HepG2 (cell line): ENCODE measurements around the gene ING1. TPM values are rescaled to one million over a fixed set of nuclear protein-coding genes. Genes with fewer than 3 reads are reported as not detected.

Experiments used
- FOSL2 ChIP-seq: sonication (generic); formaldehyde crosslinking; IDR thresholded peaks from 2 replicates; pipeline ENCODE4 v1.4.0; 2020; ENCODE audit warnings: missing genetic modification reagents
- FOXK2 ChIP-seq: fragments of 450-650 bp; IDR thresholded peaks from 2 replicates; pipeline ENCODE4 v1.6.1; 2016
- GFI1 ChIP-seq: sonication (generic); formaldehyde crosslinking; IDR thresholded peaks from 2 replicates; pipeline ENCODE4 v1.5.0; 2020; ENCODE audit warnings: missing genetic modification reagents, mild to moderate bottlenecking, borderline replicate concordance
- HDAC2 ChIP-seq: sonication (generic); formaldehyde crosslinking; IDR thresholded peaks from 2 replicates; pipeline ENCODE4 v1.4.0; 2020; ENCODE audit warnings: missing genetic modification reagents
- HHEX ChIP-seq: IDR thresholded peaks from 2 replicates; pipeline ENCODE4 v1.6.1; 2016; ENCODE audit warnings: control low read depth
- HNF4A ChIP-seq: sonication (generic); formaldehyde crosslinking; IDR thresholded peaks from 2 replicates; pipeline ENCODE4 v1.4.0; 2020; ENCODE audit warnings: missing genetic modification reagents
- MBD4 ChIP-seq: IDR thresholded peaks from 2 replicates; pipeline ENCODE4 v1.6.1; 2012; ENCODE audit warnings: low read length, inconsistent platforms, borderline replicate concordance
- MTA1 ChIP-seq: sonication (generic); formaldehyde crosslinking; IDR thresholded peaks from 2 replicates; pipeline ENCODE4 v1.4.0; 2020; ENCODE audit warnings: missing genetic modification reagents, mild to moderate bottlenecking, borderline replicate concordance
- MXD4 ChIP-seq: IDR thresholded peaks from 2 replicates; pipeline ENCODE4 v1.6.1; 2016; ENCODE audit warnings: mild to moderate bottlenecking, missing biosample characterization, missing genetic modification reagents
- MXI1 ChIP-seq: IDR thresholded peaks from 3 replicates; pipeline ENCODE4 v1.6.1; 2012; ENCODE audit warnings: low read depth, low read length, inconsistent platforms, borderline replicate concordance
- MYC ChIP-seq: sonication (generic); formaldehyde crosslinking; IDR thresholded peaks from 2 replicates; pipeline ENCODE4 v1.9.0; 2021; ENCODE audit warnings: missing genetic modification reagents, borderline replicate concordance
- NR2F2 ChIP-seq: IDR thresholded peaks from 2 replicates; pipeline ENCODE4 v1.6.1; 2012; ENCODE audit warnings: low read depth, inconsistent platforms, borderline replicate concordance
- PRMT3 ChIP-seq: sonication (generic); formaldehyde crosslinking; IDR thresholded peaks from 2 replicates; pipeline ENCODE4 v1.8.1; 2022; ENCODE audit warnings: low read depth, mild to moderate bottlenecking, moderate library complexity, missing genetic modification reagents, borderline replicate concordance
- SP4 ChIP-seq: sonication (generic); formaldehyde crosslinking; IDR thresholded peaks from 2 replicates; pipeline ENCODE4 v1.8.1; 2023; ENCODE audit warnings: mild to moderate bottlenecking, missing genetic modification reagents
- SRSF9 ChIP-seq: fragments of 200-400 bp; formaldehyde crosslinking; IDR thresholded peaks from 2 replicates; pipeline ENCODE4 v1.6.1; 2018; ENCODE audit warnings: borderline replicate concordance, mild to moderate bottlenecking, low read depth, low read length; ENCODE audit not compliant: insufficient read depth, poor library complexity, severe bottlenecking
- SSRP1 ChIP-seq: IDR thresholded peaks from 2 replicates; pipeline ENCODE4 v1.6.1; 2016; ENCODE audit warnings: control low read depth
- XBP1 ChIP-seq: sonication (generic); formaldehyde crosslinking; IDR thresholded peaks from 2 replicates; pipeline ENCODE4 v1.5.0; 2020; ENCODE audit warnings: missing genetic modification reagents
- YEATS4 ChIP-seq: sonication (generic); formaldehyde crosslinking; IDR thresholded peaks from 2 replicates; pipeline ENCODE4 v1.4.0; 2020; ENCODE audit warnings: missing genetic modification reagents, borderline replicate concordance
- ZC3H13 ChIP-seq: sonication (generic); formaldehyde crosslinking; IDR thresholded peaks from 2 replicates; pipeline ENCODE4 v1.8.1; 2023; ENCODE audit warnings: mild to moderate bottlenecking, missing genetic modification reagents, moderate library complexity
- ZNF207 ChIP-seq: fragments of 450-650 bp; IDR thresholded peaks from 2 replicates; pipeline ENCODE4 v1.6.1; 2016; ENCODE audit warnings: antibody characterized with exemption, borderline replicate concordance
- ZNF264 ChIP-seq: sonication (generic); formaldehyde crosslinking; IDR thresholded peaks from 2 replicates; pipeline ENCODE4 v1.4.0; 2020; ENCODE audit warnings: missing genetic modification reagents
- ZNF282 ChIP-seq: fragments of 450-650 bp; IDR thresholded peaks from 2 replicates; pipeline ENCODE4 v1.6.1; 2018; ENCODE audit not compliant: partially characterized antibody
- ZNF598 ChIP-seq: sonication (generic); formaldehyde crosslinking; IDR thresholded peaks from 2 replicates; pipeline ENCODE4 v1.5.1; 2020; ENCODE audit warnings: mild to moderate bottlenecking, missing genetic modification reagents, borderline replicate concordance
- ZNF839 ChIP-seq: sonication (generic); formaldehyde crosslinking; IDR thresholded peaks from 2 replicates; pipeline ENCODE4 v1.4.0; 2020; ENCODE audit warnings: missing genetic modification reagents, mild to moderate bottlenecking, borderline replicate concordance
- polyA plus RNA-seq, 8 experiments: library from polyadenylated mRNA; depleted of rRNA in 3 of 8; stranded (reverse) in 7 of 8; unstranded in 1 of 8; fragments of >200 nt; fragmentation: Illumina TruSeq in 4 of 8; extraction: Trizol in 4 of 8; gene quantifications; 2 replicates each; pipeline versions ENCODE4 v1.2.1 to v1.2.3, GENCODE V29; 2011 to 2016; ENCODE audit warnings: low read depth in 4 of 8, missing spikeins in 1 of 8, mixed read lengths in 1 of 8; ENCODE audit not compliant: insufficient read depth in 1 of 8
- total RNA-seq, 5 experiments: library from RNA; depleted of rRNA; stranded (reverse); fragments of >200 nt; fragmentation: Illumina TruSeq; extraction: Trizol; gene quantifications; 2 replicates each; pipeline ENCODE4 v1.2.3, GENCODE V29; 2016; ENCODE audit warnings: low read depth in 1 of 5
- TF ChIP-seq, protein P1 (sequence below): IDR thresholded peaks from 2 replicates; pipeline ENCODE4 v1.6.1; 2016; ENCODE audit warnings: control low read depth
- TF ChIP-seq, protein P2 (sequence below): sonication (generic); formaldehyde crosslinking; IDR thresholded peaks from 2 replicates; pipeline ENCODE4 v1.8.0; 2023; ENCODE audit warnings: mild to moderate bottlenecking, missing genetic modification reagents
- TF ChIP-seq, protein P3 (sequence below): IDR thresholded peaks from 2 replicates; pipeline ENCODE4 v1.6.1; 2016; ENCODE audit warnings: missing genetic modification reagents, missing compliant biosample characterization
- TF ChIP-seq, protein P4 (sequence below): sonication (generic); formaldehyde crosslinking; IDR thresholded peaks from 2 replicates; pipeline ENCODE4 v1.5.1; 2020; ENCODE audit warnings: missing genetic modification reagents, mild to moderate bottlenecking, borderline replicate concordance

The ING1 gene
- total and polyA plus RNA-seq, 2 of the 13 experiments (the other 11 are each of a cell fraction or from before 2014, with no cell fraction given): 8.1 to 16.1 TPM

DNA sequence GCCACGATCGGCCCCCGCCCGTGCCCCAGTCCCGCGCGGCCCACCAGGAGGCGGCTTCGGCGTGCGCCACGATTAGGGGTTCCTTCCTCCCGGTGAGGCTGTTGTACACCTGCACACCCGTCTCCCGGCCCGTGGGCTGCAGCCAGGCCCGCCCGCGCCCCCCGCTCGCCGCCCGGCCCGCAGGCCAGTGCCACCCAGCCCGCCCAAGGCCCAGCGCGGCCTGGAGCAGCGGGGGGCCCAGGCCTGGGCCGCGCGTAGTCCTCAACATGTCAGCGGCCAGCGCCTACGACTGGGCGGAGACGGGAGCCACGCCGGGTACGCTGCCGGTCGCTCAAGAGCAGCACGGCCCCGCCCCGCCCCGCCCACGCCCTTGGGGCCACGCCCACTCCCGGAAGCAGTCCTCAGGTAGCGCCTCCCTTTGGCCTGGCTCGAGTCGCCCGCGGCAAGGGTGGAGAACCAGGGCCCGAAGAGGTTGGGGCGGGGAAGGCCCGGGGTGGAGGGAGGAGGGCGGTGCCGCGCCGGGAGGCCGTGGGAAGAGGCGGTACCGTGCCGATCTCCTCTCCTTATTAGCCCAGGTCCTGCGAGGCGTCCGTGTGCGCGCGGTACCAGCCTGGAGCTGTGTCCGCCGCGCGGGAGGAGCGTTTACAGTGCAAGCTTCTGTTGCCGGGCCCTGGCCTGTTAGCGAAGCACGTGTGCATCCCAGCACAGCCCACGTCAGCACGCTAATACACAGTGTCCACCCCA, 7.5 kb upstream of the ING1 start, which contains the start of gene CARS2 (continued):
- peak; percentile 88 for TF ChIP-seq MYC
- TF ChIP-seq, protein P1, sequence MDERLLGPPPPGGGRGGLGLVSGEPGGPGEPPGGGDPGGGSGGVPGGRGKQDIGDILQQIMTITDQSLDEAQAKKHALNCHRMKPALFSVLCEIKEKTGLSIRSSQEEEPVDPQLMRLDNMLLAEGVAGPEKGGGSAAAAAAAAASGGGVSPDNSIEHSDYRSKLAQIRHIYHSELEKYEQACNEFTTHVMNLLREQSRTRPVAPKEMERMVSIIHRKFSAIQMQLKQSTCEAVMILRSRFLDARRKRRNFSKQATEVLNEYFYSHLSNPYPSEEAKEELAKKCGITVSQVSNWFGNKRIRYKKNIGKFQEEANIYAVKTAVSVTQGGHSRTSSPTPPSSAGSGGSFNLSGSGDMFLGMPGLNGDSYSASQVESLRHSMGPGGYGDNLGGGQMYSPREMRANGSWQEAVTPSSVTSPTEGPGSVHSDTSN: no peak
- no peak for TF ChIP-seq NR2F2
- no peak for TF ChIP-seq ZNF282
- TF ChIP-seq SRSF9: no peak
- no peak for TF ChIP-seq MBD4
- no peak for TF ChIP-seq MTA1 (CRISPR knock-in tag)
- TF ChIP-seq FOSL2 (CRISPR knock-in tag): peak; percentile 27; the same call in 1 of the 2 replicates
- peak; percentile 45; the same call in 1 of the 2 replicates for TF ChIP-seq YEATS4 (CRISPR knock-in tag)
- TF ChIP-seq ZNF207: no peak
- TF ChIP-seq ZNF839 (CRISPR knock-in tag): no peak
- peak; percentile 44; the same call in 1 of the 2 replicates for TF ChIP-seq GFI1
- no peak; the same call in 1 of the 2 replicates for TF ChIP-seq FOXK2
- peak; percentile 37; the same call in 1 of the 2 replicates for TF ChIP-seq PRMT3 (CRISPR knock-in tag)
- TF ChIP-seq, protein P2, sequence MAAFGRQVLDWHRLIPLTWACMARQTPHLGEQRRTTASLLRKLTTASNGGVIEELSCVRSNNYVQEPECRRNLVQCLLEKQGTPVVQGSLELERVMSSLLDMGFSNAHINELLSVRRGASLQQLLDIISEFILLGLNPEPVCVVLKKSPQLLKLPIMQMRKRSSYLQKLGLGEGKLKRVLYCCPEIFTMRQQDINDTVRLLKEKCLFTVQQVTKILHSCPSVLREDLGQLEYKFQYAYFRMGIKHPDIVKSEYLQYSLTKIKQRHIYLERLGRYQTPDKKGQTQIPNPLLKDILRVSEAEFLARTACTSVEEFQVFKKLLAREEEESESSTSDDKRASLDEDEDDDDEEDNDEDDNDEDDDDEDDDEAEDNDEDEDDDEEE (CRISPR knock-in tag): peak; percentile 48; the same call in 1 of the 2 replicates
- TF ChIP-seq MXI1: peak; percentile 87; the same call in 2 of the 3 replicates
- TF ChIP-seq HHEX (CRISPR knock-in tag): no peak
- TF ChIP-seq ZC3H13: no peak
- peak; percentile 38; the same call in 1 of the 2 replicates for TF ChIP-seq MXD4
- peak; percentile 99 for TF ChIP-seq SP4 (CRISPR knock-in tag)
- peak; percentile 38; the same call in 1 of the 2 replicates for TF ChIP-seq HDAC2 (CRISPR knock-in tag)
- no peak for TF ChIP-seq ZNF264
- TF ChIP-seq ZNF598 (CRISPR knock-in tag): no peak
- TF ChIP-seq HNF4A: no peak
- TF ChIP-seq, protein P3, sequence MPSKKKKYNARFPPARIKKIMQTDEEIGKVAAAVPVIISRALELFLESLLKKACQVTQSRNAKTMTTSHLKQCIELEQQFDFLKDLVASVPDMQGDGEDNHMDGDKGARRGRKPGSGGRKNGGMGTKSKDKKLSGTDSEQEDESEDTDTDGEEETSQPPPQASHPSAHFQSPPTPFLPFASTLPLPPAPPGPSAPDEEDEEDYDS: peak; percentile 98
- TF ChIP-seq XBP1: no peak
- TF ChIP-seq, protein P4, sequence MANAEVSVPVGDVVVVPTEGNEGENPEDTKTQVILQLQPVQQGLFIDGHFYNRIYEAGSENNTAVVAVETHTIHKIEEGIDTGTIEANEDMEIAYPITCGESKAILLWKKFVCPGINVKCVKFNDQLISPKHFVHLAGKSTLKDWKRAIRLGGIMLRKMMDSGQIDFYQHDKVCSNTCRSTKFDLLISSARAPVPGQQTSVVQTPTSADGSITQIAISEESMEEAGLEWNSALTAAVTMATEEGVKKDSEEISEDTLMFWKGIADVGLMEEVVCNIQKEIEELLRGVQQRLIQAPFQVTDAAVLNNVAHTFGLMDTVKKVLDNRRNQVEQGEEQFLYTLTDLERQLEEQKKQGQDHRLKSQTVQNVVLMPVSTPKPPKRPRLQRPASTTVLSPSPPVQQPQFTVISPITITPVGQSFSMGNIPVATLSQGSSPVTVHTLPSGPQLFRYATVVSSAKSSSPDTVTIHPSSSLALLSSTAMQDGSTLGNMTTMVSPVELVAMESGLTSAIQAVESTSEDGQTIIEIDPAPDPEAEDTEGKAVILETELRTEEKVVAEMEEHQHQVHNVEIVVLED (CRISPR knock-in tag): peak; percentile 76; the same call in 1 of the 2 replicates
- TF ChIP-seq SSRP1: no peak
